GM18951 (cell line): ENCODE measurements around the gene OLFM3.

Experiments used
- POLR2A ChIP-seq: IDR thresholded peaks from 4 replicates; pipeline ENCODE4 v1.6.1; 2011; ENCODE audit warnings: mild to moderate bottlenecking; ENCODE audit not compliant: insufficient read length, insufficient read depth; ENCODE audit errors: extremely low read depth
- in situ Hi-C: fragments of 300-500 bp; cut with MboI; formaldehyde crosslinking; loops from one replicate; pipeline ENCODE4 v1.12.0; 2022; ENCODE audit warnings: low sequenced_read_pairs, mixed read lengths, inconsistent platforms; ENCODE audit not compliant: unreplicated experiment

Gene OLFM3

GRCh38 chr1:101854271-101854670 lies 142.5 kb downstream of the OLFM3 start:
- TF ChIP-seq POLR2A: no peak

GRCh38 chr1:101852936-101853335 lies 143.8 kb downstream of the OLFM3 start:
- no peak for TF ChIP-seq POLR2A
- in situ Hi-C loops: no loop called here

More at GRCh38 chr1:101854271-101854670, 142.5 kb downstream of the OLFM3 start:
- in situ Hi-C loops: no loop called here

- in situ Hi-C loops: no loop called here
- no peak for TF ChIP-seq POLR2A
Observed at GRCh38 chr1:101849356-101849755, 147.4 kb downstream of the OLFM3 start.

- no peak for TF ChIP-seq POLR2A
- in situ Hi-C loops: no loop called here
Observed at GRCh38 chr1:101847626-101848025, 149.1 kb downstream of the OLFM3 start.

- no peak for TF ChIP-seq POLR2A
- in situ Hi-C loops: no loop called here
Observed at GRCh38 chr1:101846820-101847219, 149.9 kb downstream of the OLFM3 start.

GRCh38 chr1:101843160-101843559 lies 153.6 kb downstream of the OLFM3 start:
- in situ Hi-C loops: no loop called here
- TF ChIP-seq POLR2A: no peak

GRCh38 chr1:101841824-101842223 lies 154.9 kb downstream of the OLFM3 start:
- TF ChIP-seq POLR2A: no peak
- in situ Hi-C loops: no loop called here

GRCh38 chr1:101835988-101836387 lies 160.7 kb downstream of the OLFM3 start:
- in situ Hi-C loops: no loop called here

GRCh38 chr1:101833312-101833711 lies 163.4 kb downstream of the OLFM3 start:
- in situ Hi-C loops: no loop called here
- TF ChIP-seq POLR2A: no peak

More at GRCh38 chr1:101835988-101836387, 160.7 kb downstream of the OLFM3 start:
- no peak for TF ChIP-seq POLR2A

GRCh38 chr1:101826416-101826815 lies 170.3 kb downstream of the OLFM3 start:
- in situ Hi-C loops: no loop called here
- no peak for TF ChIP-seq POLR2A

- TF ChIP-seq POLR2A: no peak
- in situ Hi-C loops: no loop called here
Observed at GRCh38 chr1:101820071-101820470, 176.7 kb downstream of the OLFM3 start.

GRCh38 chr1:101816262-101816661 lies 180.5 kb downstream of the OLFM3 start:
- in situ Hi-C loops: no loop called here
- TF ChIP-seq POLR2A: no peak

GRCh38 chr1:101798417-101798816 lies 198.3 kb downstream of the OLFM3 start:
- no peak for TF ChIP-seq POLR2A
- in situ Hi-C loops: no loop called here

- in situ Hi-C loops: no loop called here
- TF ChIP-seq POLR2A: no peak
Observed at GRCh38 chr1:101797722-101798121, 199.0 kb downstream of the OLFM3 start.
